Stimulated activated CD4-positive, alpha-beta T cell treated with anti-CD3 and anti-CD28 coated beads, Interleukin-2, amount 100 ng/mL, for 4 hours (primary cell): ENCODE data around the gene FRYL.
A peak's percentile ranks its signal among the peaks of the same experiment; 100 is the strongest.
"Not testable (repeated sequence)": the region's sequence is repeated elsewhere in the genome, so short reads cannot be mapped to it uniquely, and the experiment has no call there.

Source experiments
- DNase-seq: peaks from one replicate; pipeline ENCODE4 v3.0.0-alpha.2; 2020; ENCODE audit warnings: low read depth

The FRYL gene

DNA sequence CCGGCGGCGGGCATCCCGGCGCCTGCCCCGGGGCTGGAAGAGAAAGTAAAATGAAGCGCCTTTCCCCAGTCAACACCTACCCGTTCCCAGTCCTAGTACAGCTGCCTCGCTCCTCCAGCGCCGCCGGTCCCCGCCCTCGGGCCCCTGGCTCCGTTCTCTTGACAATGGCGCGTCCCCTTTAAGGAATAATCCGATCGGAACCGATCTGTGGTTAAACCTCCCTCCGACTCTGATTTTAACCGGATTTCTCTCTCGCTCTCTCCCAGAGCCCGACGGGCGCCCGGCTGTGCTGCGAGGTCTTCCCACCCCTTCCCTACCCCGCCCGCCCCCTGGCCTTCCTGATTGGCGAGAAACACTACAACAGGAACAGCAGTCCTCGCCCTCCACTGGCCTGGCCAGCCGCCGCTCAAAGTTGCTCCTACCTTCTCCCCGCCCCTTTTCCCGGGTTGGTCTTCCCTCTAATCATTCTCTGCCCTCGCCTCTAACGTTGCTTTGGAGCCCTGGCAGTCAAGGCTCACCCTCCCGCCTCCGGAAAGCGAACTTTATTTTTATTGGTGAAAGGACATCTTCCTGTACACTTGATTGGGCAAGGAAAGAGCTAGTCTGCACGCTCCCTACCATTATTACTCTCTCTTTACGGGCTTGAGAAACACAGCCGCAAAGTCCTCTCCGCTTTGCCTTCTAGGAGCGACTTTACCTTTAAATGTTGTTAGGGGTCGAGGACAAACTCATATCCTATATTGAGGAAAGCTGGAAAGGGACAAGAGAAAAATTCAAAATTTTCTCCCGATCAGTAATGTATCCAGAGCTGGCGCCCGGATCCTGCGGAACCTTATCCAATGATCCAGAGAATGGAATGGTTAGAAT, at the start of gene FRYL:
TSS of gene FRYL (minus strand) at position 282 of the 867 bp plus-strand sequence. CDS start 145,869 bp downstream, outside the sequence.
- peak; percentile 96 for DNase-seq

DNA sequence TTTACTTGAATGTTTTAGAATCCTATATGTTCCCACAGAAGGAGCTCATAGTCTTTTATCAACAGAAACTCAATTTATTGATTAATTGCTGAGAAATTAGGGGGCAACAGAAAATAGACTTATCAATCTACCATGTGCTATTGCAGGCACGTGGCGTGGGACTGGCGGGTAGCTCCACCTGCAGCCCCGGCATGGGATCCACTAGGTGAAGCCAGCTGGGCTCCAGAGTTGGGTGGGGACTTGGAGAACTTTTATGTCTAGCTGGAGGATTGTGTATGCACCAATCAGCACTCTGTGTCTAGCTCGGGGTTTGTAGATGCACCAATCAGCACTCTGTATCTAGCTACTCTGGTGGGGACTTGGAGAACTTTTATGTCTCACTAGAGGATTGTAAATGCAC, 47.5 kb upstream of the FRYL start:
- DNase-seq: no peak

GRCh38 chr4:48821431-48821830, 41.4 kb upstream of the FRYL start:
- DNase-seq: not testable (repeated sequence)

DNA sequence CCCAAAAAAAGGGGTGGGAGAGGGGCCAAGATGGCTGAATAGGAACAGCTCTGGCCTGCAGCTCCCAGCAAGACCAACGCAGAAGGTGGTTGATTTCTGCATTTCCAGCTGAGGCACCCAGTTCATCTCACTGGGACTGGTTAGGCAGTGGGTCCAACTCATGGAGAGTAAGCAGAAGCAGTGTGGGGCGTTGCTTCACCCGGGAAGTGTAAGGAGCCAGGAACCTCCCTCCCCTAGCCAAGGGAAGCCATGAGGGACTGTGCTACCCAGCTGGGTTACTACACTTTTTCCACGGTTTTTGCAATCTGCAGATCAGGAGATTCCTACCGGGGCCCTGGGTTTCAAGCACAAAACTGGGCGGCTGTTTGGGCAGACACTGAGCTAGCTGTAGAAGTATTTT, 36.9 kb upstream of the FRYL start:
- DNase-seq: no peak

DNA sequence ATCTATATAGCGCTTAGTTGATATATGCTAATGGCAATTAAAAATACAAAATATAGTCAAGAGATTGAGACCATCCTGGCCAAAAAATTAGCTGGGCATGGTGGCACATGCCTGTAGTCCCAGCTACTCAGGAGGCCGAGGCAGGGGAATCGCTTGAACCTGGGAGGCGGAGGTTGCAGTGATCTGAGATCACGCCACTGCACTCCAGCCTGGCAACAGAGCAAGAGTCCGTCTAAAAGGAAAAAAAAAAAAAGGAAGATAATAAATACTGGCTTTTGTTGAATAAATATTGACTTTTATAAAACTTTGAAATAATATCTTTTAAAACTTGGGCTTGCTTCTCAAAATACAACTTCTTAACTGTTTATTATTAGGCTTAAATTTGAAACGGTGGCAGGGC, 36.2 kb upstream of the FRYL start:
- DNase-seq: not testable (repeated sequence)

GRCh38 chr4:48815483-48815882, 35.4 kb upstream of the FRYL start:
- no peak for DNase-seq

GRCh38 chr4:48813964-48814363, 33.9 kb upstream of the FRYL start:
- DNase-seq: no peak

- DNase-seq: no peak
These were observed 32.8 kb upstream of the FRYL start for GRCh38 chr4:48812866-48813265.

GRCh38 chr4:48804584-48805301, 24.7 kb upstream of the FRYL start:
- DNase-seq: no peak

- DNase-seq: no peak
These were observed 21.1 kb upstream of the FRYL start for GRCh38 chr4:48801016-48801715.

DNA sequence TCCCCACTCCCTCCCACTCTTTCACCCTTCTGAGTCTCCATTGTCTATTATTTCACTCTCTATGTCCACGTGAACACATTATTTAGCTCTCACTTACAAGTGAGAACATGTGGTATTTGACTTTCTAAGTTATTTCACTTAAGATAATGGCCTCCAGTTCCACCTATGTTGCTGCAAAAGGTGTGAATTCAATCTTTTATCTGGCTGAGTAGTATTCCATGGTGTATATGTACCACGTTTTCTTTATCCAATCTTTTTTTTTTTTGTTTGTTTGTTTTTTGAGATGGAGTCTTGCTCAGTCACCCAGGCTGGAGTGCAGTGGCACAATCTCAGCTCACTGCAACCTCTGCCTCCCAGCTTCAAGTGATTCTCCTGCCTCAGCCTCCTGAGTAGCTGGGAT, 20.1 kb upstream of the FRYL start:
- not testable (repeated sequence) for DNase-seq

DNA sequence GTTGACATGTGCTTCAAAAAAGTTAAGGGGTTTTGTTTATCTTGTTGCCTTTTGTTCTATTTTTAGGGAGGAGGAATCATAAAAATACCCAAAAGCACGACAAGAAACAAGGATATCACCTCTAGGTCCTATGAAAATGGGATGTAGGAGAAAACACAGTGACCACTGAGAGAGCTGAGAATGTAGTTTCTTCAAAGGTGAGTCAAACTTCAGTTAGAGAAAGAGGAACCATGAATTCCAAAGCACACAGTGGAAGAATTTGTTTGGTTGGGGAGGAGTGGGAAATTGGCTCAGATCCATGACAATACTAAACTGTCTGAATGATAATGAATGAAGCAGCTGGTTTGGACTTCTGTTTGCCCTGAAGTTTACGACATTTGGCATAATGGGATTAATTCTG, 19.1 kb upstream of the FRYL start:
- no peak for DNase-seq

DNA sequence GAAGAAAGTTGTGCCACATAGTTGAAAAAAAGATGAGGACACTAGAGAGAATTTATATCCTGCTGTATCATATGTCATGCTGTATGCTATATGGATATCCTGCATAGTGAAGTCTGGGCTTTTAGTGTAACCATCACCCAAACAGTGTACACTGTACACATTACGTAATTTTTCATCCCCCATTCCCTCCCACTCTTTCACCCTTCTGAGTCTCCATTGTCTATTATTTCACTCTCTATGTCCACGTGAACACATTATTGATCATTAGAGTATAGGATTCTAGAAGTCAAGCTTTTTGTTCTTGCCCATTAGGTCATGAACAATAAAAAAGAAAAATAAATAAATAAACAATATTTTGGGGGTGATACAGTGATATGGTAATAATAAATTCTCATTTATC, 18.0 kb upstream of the FRYL start:
- DNase-seq: no peak

DNA sequence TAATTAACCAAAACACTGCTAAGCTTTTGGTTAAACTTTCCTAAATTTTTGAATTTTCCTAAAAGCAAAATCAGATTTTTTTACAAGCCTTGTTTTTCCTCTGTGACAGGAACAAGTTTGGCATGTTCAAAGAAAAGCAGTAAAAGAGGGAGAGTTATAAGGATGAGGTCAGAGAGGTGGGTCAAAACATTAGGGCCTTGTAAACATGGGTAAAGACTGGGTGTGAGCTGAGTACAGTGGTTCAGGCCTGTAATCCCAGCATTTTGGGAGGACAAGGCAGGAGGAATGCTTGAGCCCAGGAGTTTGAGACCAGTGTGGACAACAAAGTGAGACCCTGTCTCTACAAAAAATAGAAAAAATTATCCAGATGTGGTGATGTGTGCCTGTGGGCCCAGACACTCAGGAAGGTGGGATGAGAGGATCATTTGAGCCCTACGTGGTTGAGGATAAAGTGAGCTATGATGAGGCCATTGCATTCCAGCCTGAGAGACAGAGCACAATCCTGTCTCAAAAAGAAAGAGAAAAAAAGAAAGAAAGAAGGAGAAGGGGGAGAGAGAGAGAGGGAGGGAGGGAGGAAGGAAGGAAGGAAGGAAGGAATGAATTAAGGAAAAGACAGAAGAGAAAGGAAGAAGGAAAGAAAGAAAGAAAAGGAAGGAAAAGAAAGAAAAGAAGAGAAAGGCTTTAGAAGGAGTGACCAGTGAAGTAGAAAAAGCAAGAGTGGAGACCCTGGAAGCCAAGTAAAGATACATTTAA, 17.0 kb upstream of the FRYL start:
- no peak for DNase-seq

- DNase-seq: no peak
These were observed 16.3 kb upstream of the FRYL start for GRCh38 chr4:48796191-48796926.

DNA sequence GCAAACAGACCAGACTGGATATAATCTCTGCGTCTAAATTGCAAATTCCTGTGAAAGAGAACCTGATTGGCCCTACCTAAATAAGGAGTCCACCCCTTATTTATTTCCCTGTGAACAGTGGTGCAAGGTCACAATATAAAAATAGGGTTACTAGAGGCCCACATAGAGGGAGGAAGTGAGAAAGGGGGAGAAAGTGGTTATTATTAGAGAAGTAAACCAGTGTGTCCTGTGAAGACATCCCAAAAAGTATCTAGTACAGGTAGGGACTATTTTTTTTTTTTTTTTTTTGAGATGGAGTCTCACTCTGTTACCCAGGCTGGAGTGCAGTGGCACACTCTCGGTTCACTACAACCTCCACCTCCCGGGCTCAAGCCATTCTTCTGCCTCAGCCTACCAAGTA, 15.0 kb upstream of the FRYL start:
- no peak for DNase-seq

GRCh38 chr4:48792348-48793006, 12.4 kb upstream of the FRYL start:
- DNase-seq: peak; percentile 16

DNA sequence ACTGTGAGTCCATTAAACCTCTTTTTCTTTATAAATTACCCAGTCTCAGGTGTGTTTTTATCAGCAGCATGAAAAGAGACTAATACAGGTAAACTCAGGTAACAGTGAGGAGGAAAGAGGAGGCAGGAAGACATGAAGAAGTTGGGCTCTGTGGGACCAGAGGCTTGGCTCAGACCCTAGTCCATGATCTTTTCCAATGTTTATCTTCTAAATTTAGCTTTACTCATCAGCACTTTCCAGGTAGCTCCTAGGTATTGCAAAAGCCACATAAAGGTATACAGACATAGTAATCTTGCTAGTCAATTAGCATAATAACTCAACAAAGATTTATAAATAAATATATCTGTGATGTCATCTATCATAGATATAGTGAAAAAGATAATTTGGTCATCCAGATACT, 11.2 kb upstream of the FRYL start:
- no peak for DNase-seq

- no peak for DNase-seq
These were observed 10.5 kb upstream of the FRYL start for GRCh38 chr4:48790561-48790960.

GRCh38 chr4:48787056-48787455, 7.0 kb upstream of the FRYL start:
- no peak for DNase-seq

- DNase-seq: no peak
These were observed 6.5 kb upstream of the FRYL start for GRCh38 chr4:48786549-48786948.
